ENCODE measurements around the gene NSUN7. TPM values are rescaled to one million over a fixed set of nuclear protein-coding genes. Genes with fewer than 3 reads are reported as not detected.

NSUN7 gene
- total RNA-seq, 1 experiment from 2014 or later, result not detected

- Histone ChIP-seq H3K9me2 (replicated peaks; ENCODE audit: insufficient read depth, low read length) (no peaks in the 10 kb centered on the region), H3K27me3 (ENCODE audit: low read length) (no peaks in the 10 kb centered on the region), H3K27ac (ENCODE audit: low read length) (no peak overlapping the region), H3K4me3 (ENCODE audit: low read length) (no peak overlapping the region), H3K9me3 (ENCODE audit: low read length) (no peaks in the 10 kb centered on the region), H3K4me1 (ENCODE audit: low read length) (no peaks in the 10 kb centered on the region), H3K9ac (ENCODE audit: low read length) (no peak overlapping the region), H3K36me3 (ENCODE audit: insufficient read depth, low read length) (no peaks in the 10 kb centered on the region), H4K20me1 (ENCODE audit: insufficient read depth, low read depth, low read length) (no peaks in the 10 kb centered on the region), H3K79me2 (ENCODE audit: low read length) (no peaks in the 10 kb centered on the region), H2AFZ (ENCODE audit: low read length) (no peak overlapping the region), H3K4me2 (ENCODE audit: low read depth, low read length, poor library complexity, severe bottlenecking) (no peak overlapping the region)
- DNase-seq, result no peak
Observed at GRCh38 chr4:40782876-40783275, 33.1 kb downstream of the NSUN7 start.

- Histone ChIP-seq H3K79me2 (ENCODE audit: low read length) (no peaks in the 10 kb centered on the region), H3K36me3 (ENCODE audit: insufficient read depth, low read length) (no peaks in the 10 kb centered on the region), H3K4me3 (ENCODE audit: low read length) (no peak overlapping the region), H2AFZ (ENCODE audit: low read length) (no peak overlapping the region), H4K20me1 (ENCODE audit: insufficient read depth, low read depth, low read length) (no peaks in the 10 kb centered on the region), H3K9me2 (replicated peaks; ENCODE audit: insufficient read depth, low read length) (no peaks in the 10 kb centered on the region), H3K4me1 (ENCODE audit: low read length) (no peaks in the 10 kb centered on the region), H3K27ac (ENCODE audit: low read length) (no peak overlapping the region), H3K4me2 (ENCODE audit: low read depth, low read length, poor library complexity, severe bottlenecking) (no peak overlapping the region), H3K27me3 (ENCODE audit: low read length) (no peaks in the 10 kb centered on the region), H3K9me3 (ENCODE audit: low read length) (no peaks in the 10 kb centered on the region), H3K9ac (ENCODE audit: low read length) (no peak overlapping the region)
- no peak for DNase-seq
Observed at GRCh38 chr4:40785727-40786126, 36.0 kb downstream of the NSUN7 start.

GRCh38 chr4:40788331-40788730 is 38.6 kb downstream of the NSUN7 start:
- Histone ChIP-seq H3K9ac (ENCODE audit: low read length) (no peak overlapping the region), H3K79me2 (ENCODE audit: low read length) (no peaks in the 10 kb centered on the region), H3K4me3 (ENCODE audit: low read length) (no peak overlapping the region), H3K27me3 (ENCODE audit: low read length) (no peaks in the 10 kb centered on the region), H3K27ac (ENCODE audit: low read length) (no peak overlapping the region), H3K4me1 (ENCODE audit: low read length) (no peaks in the 10 kb centered on the region), H3K36me3 (ENCODE audit: insufficient read depth, low read length) (no peaks in the 10 kb centered on the region), H3K9me2 (replicated peaks; ENCODE audit: insufficient read depth, low read length) (no peaks in the 10 kb centered on the region), H4K20me1 (ENCODE audit: insufficient read depth, low read depth, low read length) (no peaks in the 10 kb centered on the region), H2AFZ (ENCODE audit: low read length) (no peak overlapping the region), H3K4me2 (ENCODE audit: low read depth, low read length, poor library complexity, severe bottlenecking) (no peak overlapping the region), H3K9me3 (ENCODE audit: low read length) (no peaks in the 10 kb centered on the region)
- DNase-seq, result no peak

GRCh38 chr4:40789031-40789430 is 39.3 kb downstream of the NSUN7 start:
- H3K9me2 ChIP-seq (replicated peaks; ENCODE audit: insufficient read depth, low read length), result no peaks in the 10 kb centered on the region
- no peaks in the 10 kb centered on the region for H3K4me1 ChIP-seq (ENCODE audit: low read length)
- H3K9me3 ChIP-seq (ENCODE audit: low read length), result no peaks in the 10 kb centered on the region
- no peak overlapping the region for H3K4me2 ChIP-seq (ENCODE audit: low read depth, low read length, poor library complexity, severe bottlenecking)
- H3K36me3 ChIP-seq (ENCODE audit: insufficient read depth, low read length), result no peaks in the 10 kb centered on the region
- H3K9ac ChIP-seq (ENCODE audit: low read length), result no peak overlapping the region
- no peaks in the 10 kb centered on the region for H3K27me3 ChIP-seq (ENCODE audit: low read length)
- no peak overlapping the region for H2AFZ ChIP-seq (ENCODE audit: low read length)
- DNase-seq, result no peak
- no peaks in the 10 kb centered on the region for H3K79me2 ChIP-seq (ENCODE audit: low read length)
- H4K20me1 ChIP-seq (ENCODE audit: insufficient read depth, low read depth, low read length), result no peaks in the 10 kb centered on the region
- H3K27ac ChIP-seq (ENCODE audit: low read length), result no peak overlapping the region
- no peak overlapping the region for H3K4me3 ChIP-seq (ENCODE audit: low read length)

- no peaks in the 10 kb centered on the region for H3K36me3 ChIP-seq (ENCODE audit: insufficient read depth, low read length)
- H3K4me3 ChIP-seq (ENCODE audit: low read length), result no peak overlapping the region
- no peaks in the 10 kb centered on the region for H4K20me1 ChIP-seq (ENCODE audit: insufficient read depth, low read depth, low read length)
- no peaks in the 10 kb centered on the region for H3K9me3 ChIP-seq (ENCODE audit: low read length)
- H3K9ac ChIP-seq (ENCODE audit: low read length), result no peak overlapping the region
- H3K79me2 ChIP-seq (ENCODE audit: low read length), result no peaks in the 10 kb centered on the region
- H3K4me1 ChIP-seq (ENCODE audit: low read length), result no peaks in the 10 kb centered on the region
- no peaks in the 10 kb centered on the region for H3K9me2 ChIP-seq (replicated peaks; ENCODE audit: insufficient read depth, low read length)
- H3K4me2 ChIP-seq (ENCODE audit: low read depth, low read length, poor library complexity, severe bottlenecking), result no peak overlapping the region
- DNase-seq, result no peak
- no peaks in the 10 kb centered on the region for H3K27me3 ChIP-seq (ENCODE audit: low read length)
- H2AFZ ChIP-seq (ENCODE audit: low read length), result no peak overlapping the region
- H3K27ac ChIP-seq (ENCODE audit: low read length), result no peak overlapping the region
Observed at GRCh38 chr4:40789771-40790170, 40.0 kb downstream of the NSUN7 start.

- Histone ChIP-seq H3K9me3 (ENCODE audit: low read length) (no peaks in the 10 kb centered on the region), H3K4me3 (ENCODE audit: low read length) (no peak overlapping the region), H3K4me2 (ENCODE audit: low read depth, low read length, poor library complexity, severe bottlenecking) (no peak overlapping the region), H4K20me1 (ENCODE audit: insufficient read depth, low read depth, low read length) (no peaks in the 10 kb centered on the region), H3K9me2 (replicated peaks; ENCODE audit: insufficient read depth, low read length) (no peaks in the 10 kb centered on the region), H3K27ac (ENCODE audit: low read length) (no peak overlapping the region), H2AFZ (ENCODE audit: low read length) (no peak overlapping the region), H3K27me3 (ENCODE audit: low read length) (no peaks in the 10 kb centered on the region), H3K4me1 (ENCODE audit: low read length) (no peaks in the 10 kb centered on the region), H3K9ac (ENCODE audit: low read length) (no peak overlapping the region), H3K79me2 (ENCODE audit: low read length) (no peaks in the 10 kb centered on the region), H3K36me3 (ENCODE audit: insufficient read depth, low read length) (no peaks in the 10 kb centered on the region)
- DNase-seq, result no peak
Observed at GRCh38 chr4:40800064-40800463, 50.3 kb downstream of the NSUN7 start.

- Histone ChIP-seq H3K27ac (ENCODE audit: low read length) (no peak overlapping the region), H2AFZ (ENCODE audit: low read length) (no peak overlapping the region)
- DNase-seq, result no peak
Observed at GRCh38 chr4:40804598-40804997, 54.8 kb downstream of the NSUN7 start.

GRCh38 chr4:40808926-40809457 is 59.2 kb downstream of the NSUN7 start:
- Histone ChIP-seq H3K4me3 (ENCODE audit: low read length) (no peak overlapping the region), H3K27ac (ENCODE audit: low read length) (no peak overlapping the region), H3K4me2 (ENCODE audit: low read depth, low read length, poor library complexity, severe bottlenecking) (no peak overlapping the region), H3K27me3 (ENCODE audit: low read length) (no peaks in the 10 kb centered on the region), H4K20me1 (ENCODE audit: insufficient read depth, low read depth, low read length) (no peaks in the 10 kb centered on the region), H3K9me2 (replicated peaks; ENCODE audit: insufficient read depth, low read length) (no peaks in the 10 kb centered on the region), H3K9me3 (ENCODE audit: low read length) (no peaks in the 10 kb centered on the region), H3K79me2 (ENCODE audit: low read length) (no peaks in the 10 kb centered on the region), H3K4me1 (ENCODE audit: low read length) (no peaks in the 10 kb centered on the region), H2AFZ (ENCODE audit: low read length) (no peak overlapping the region), H3K9ac (ENCODE audit: low read length) (no peak overlapping the region), H3K36me3 (ENCODE audit: insufficient read depth, low read length) (no peaks in the 10 kb centered on the region)
- no peak for DNase-seq

More at GRCh38 chr4:40804598-40804997, 54.8 kb downstream of the NSUN7 start:
- H3K9ac ChIP-seq (ENCODE audit: low read length), result no peak overlapping the region
- no peaks in the 10 kb centered on the region for H3K36me3 ChIP-seq (ENCODE audit: insufficient read depth, low read length)
- H3K4me2 ChIP-seq (ENCODE audit: low read depth, low read length, poor library complexity, severe bottlenecking), result no peak overlapping the region
- no peaks in the 10 kb centered on the region for H3K27me3 ChIP-seq (ENCODE audit: low read length)
- H3K9me3 ChIP-seq (ENCODE audit: low read length), result no peaks in the 10 kb centered on the region
- H3K9me2 ChIP-seq (replicated peaks; ENCODE audit: insufficient read depth, low read length), result no peaks in the 10 kb centered on the region
- no peak overlapping the region for H3K4me3 ChIP-seq (ENCODE audit: low read length)
- no peaks in the 10 kb centered on the region for H3K79me2 ChIP-seq (ENCODE audit: low read length)
- H3K4me1 ChIP-seq (ENCODE audit: low read length), result no peaks in the 10 kb centered on the region
- H4K20me1 ChIP-seq (ENCODE audit: insufficient read depth, low read depth, low read length), result no peaks in the 10 kb centered on the region

- Histone ChIP-seq H3K4me2 (ENCODE audit: low read depth, low read length, poor library complexity, severe bottlenecking) (no peak overlapping the region), H2AFZ (ENCODE audit: low read length) (no peak overlapping the region)
Observed at GRCh38 chr4:40811956-40812355, 62.2 kb downstream of the NSUN7 start.

More at GRCh38 chr4:40811956-40812355, 62.2 kb downstream of the NSUN7 start:
- Histone ChIP-seq H3K4me1 (ENCODE audit: low read length) (no peaks in the 10 kb centered on the region), H3K27me3 (ENCODE audit: low read length) (no peaks in the 10 kb centered on the region), H3K4me3 (ENCODE audit: low read length) (no peak overlapping the region), H3K36me3 (ENCODE audit: insufficient read depth, low read length) (no peaks in the 10 kb centered on the region), H3K79me2 (ENCODE audit: low read length) (no peaks in the 10 kb centered on the region), H3K9me3 (ENCODE audit: low read length) (no peaks in the 10 kb centered on the region), H4K20me1 (ENCODE audit: insufficient read depth, low read depth, low read length) (no peaks in the 10 kb centered on the region), H3K27ac (ENCODE audit: low read length) (no peak overlapping the region), H3K9me2 (replicated peaks; ENCODE audit: insufficient read depth, low read length) (no peaks in the 10 kb centered on the region), H3K9ac (ENCODE audit: low read length) (no peak overlapping the region)
- DNase-seq, result no peak
